HG03469 (cell line): ENCODE results near the gene FAM180B.

Experiments
- ATAC-seq: cut with Tn5 transposase; IDR thresholded peaks from one replicate; pipeline ENCODE4 v1.9.1; 2021; ENCODE audit warnings: mild to moderate bottlenecking, moderate library complexity, moderate number of reproducible peaks; ENCODE audit not compliant: unreplicated experiment

Gene FAM180B

DNA sequence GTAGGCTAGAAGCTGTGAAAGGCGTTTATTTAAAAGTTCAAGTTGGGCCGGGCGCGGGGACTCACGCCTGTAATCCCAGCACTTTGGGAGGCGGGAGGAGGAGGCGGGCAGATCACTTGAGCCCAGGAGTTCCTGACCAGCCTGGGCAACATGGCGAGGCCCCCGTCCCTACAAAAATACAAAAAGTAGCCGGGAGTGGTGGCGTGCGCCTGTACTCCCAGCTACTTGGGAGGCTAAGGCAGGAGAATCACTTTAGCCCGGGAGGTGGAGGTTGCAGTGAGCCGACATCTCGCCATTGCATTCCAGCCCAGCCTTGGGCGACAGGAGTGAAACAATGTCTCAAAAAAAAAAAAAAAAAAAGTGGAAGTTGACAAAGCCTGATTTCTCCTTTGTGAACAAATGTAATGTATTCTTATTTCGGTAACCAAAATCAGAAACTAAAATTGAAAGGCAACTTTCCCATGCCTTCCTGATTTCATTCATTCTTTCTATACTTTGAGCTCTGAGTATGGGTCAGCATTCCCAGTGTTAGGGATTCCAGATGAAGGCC is 20.3 kb upstream of the FAM180B start:
- ATAC-seq: no peak

DNA sequence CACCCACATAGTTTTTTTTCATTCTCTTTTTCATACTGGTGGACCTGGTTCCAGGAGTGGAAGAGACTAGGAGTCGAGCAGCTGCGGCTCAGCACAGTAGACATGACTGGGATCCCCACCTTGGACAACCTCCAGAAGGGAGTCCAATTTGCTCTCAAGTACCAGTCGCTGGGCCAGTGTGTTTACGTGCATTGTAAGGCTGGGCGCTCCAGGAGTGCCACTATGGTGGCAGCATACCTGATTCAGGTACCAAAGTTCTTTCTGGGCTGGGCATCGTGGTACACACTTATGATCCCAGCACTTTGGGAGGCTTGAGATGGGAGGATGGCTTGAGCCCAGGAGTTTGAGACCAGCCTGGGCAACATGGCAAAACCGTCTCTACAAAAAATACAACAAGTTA is 16.8 kb upstream of the FAM180B start:
- ATAC-seq: no peak

DNA sequence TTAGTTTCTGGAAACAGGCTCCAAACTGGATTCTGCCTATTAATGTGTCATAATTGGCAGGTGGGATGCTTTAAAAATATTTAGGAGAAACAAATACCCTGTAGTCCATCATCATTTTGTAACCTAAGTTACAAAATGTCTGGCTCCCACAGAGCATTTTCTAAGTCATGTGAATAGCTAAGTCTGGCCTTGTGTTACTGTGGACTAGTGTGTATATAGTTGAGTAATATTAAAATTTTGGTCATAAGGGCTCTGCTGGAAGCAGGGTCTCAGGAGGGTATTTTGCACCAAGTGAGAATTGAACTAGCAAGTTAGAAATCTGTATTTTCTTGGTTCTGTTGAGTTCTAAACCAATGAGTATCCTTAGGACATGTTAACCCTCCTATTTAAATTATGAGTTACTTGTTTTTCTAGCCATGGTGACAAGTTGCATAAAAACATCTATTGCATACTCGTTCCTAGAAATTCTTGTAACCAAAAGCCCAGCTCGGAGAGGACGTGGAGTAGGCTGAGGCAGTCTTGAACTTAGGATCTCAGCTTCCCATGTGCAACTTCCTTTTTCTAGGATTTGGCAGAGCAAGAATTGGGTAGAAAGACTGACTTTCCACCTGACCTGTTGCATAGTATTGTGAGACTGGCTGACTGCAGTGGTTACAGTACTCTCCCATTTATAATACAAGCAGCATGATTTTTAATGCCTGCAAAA is 15.7 kb upstream of the FAM180B start:
- no peak for ATAC-seq

DNA sequence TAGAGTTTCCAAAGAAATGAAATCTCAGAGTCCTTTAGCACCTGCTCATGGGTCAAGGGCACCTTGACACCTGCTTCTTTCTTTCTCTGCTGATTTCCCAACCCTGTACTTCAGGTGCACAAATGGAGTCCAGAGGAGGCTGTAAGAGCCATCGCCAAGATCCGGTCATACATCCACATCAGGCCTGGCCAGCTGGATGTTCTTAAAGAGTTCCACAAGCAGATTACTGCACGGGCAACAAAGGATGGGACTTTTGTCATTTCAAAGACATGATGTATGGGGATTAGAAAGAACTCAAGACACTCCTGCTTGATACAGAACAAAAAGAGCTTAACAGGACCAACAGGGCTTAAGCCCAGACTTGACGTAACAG is 15.1 kb upstream of the FAM180B start:
- no peak for ATAC-seq

DNA sequence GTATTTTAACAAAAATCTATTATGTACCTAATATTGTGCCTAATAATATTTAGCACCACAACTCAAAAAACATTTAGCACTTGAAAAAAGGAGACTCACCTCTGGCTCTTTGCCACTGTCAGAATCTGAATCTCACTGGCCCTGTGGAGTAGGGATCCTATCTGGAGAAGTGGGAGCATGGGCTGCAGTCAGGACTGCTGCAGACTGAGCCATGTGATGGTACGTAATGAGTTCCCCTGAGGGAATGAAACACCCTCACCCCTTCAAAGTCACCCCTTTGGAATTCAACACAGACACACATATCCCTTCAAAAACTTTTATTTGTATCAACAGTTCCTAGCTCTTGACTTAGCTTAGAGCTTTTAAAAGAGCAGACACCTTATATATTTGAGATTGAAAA is 14.6 kb upstream of the FAM180B start:
- ATAC-seq: no peak

DNA sequence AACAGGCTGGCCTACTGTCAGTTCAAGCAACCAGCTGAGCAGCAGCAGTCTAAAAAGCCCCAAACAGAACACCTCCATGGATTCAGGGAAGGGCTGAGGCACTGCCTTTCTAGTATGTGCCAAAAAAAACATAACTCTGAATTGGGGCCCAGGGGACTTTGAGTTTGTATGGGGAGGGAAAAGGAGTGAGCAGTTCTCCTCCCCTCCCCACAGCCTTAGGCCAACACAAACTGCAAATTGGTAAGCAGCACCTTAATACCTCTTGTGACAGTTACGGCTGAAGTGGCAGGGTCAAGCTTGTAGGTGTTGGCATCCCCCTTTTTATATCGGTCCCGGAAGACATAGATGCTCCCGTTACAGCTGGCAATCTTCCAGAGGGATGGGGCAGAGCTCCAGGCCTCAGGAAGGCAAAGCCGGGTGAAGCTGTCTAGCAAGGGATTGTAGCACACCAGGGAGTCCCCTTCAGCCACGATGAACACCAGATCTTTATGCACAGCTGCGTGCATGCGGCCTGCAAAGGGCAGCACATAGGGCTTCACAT is 13.7 kb upstream of the FAM180B start:
- ATAC-seq: no peak

DNA sequence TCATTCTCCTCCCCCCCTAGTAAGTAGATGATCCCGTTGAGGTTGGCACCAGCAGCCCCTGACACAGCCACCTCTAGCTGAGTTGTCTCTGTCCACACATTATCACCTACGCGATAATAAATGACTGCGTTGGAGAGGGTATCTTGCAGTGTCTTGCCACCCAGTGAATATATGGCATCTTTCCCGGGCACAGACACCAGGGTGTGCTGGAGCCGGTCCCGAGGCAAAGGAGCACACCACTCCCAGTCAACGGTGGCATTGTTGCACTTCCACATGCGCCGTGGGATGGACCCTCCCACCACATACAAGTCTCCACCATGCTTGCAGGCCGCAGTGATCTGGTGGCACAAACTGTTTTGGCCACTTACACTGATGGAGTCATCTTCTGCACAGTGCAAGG is 13.2 kb upstream of the FAM180B start:
- ATAC-seq: no peak

DNA sequence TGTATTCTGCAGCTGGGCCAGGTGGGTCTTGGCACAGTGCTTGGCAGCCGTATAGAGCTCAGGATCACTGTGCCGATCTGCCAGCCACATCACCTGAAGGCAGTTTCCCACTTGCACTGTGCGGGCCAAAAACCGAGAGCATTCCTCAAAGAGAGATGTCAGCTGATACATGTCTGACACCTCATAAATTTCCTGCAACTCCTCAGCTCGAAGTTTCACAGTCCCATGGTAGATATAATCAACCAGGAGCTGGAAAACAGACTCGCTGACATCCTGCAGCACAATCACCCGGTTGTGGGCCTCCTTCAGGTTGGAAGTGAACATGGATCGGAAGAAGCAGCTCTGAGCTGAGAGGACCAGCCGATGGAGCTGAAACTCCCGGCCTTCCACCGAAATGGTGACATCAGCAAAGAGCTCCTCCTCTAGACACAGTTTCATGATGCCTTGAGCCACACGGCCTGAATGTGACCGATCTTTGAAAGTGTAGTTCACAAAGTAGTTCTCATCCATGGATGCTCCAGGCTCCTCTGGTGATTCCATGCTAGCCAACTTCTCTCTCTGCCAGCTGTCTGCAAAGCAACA is 8.9 kb upstream of the FAM180B start:
- ATAC-seq: no peak

DNA sequence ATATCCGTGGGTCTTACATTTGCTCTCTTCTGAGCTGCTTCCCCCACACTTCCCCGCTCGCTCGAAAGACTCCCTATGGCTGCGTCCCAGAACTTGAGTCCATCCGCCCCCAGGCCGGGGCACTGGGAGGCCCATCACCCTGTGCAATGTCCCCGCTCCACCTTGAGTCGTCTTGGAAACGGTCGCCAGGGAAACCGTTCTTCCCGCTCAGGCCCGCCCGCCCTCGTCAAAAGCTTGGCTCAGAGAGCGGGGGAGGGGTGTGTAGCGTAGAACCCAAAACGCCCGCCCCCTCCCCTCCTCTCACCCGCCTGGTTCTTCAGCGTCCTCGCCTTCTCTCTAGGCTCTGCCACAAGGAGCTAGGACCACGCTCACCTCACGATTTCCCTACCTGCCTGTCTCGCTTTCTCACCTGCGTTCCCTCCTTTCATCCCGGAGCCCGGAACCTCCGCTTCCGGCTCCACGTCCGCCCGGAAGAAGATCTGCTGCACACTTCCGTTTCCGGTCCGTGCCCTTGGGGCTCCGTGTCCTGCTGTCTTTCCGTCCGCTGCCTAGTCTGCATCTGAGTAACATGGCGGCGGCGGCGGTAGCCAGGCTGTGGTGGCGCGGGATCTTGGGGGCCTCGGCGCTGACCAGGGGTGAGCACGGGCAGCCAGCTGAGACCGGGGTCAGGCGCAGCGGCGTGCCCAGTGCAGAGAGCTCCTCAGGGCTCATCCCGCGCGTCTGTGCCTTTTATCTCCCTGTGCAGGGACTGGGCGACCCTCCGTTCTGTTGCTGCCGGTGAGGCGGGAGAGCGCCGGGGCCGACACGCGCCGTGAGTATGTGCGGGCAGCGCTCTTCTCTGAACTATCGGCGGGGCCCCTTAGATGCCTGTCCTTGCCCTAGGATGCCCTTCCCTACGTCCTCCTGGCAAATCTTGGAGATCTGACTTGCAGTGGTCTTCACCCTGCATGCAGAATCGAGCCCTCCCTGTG is 7.7 kb upstream of the FAM180B start, which contains the start of the genes KBTBD4 and NDUFS3:
KBTBD4 (minus strand) TSS at position 447 of the 971 bp plus-strand sequence; CDS start at position 428, 19 bp downstream.
NDUFS3 (plus strand) TSS at position 551 of the 971 bp plus-strand sequence; CDS start at position 569, 18 bp downstream.
- peak; percentile 75 for ATAC-seq

DNA sequence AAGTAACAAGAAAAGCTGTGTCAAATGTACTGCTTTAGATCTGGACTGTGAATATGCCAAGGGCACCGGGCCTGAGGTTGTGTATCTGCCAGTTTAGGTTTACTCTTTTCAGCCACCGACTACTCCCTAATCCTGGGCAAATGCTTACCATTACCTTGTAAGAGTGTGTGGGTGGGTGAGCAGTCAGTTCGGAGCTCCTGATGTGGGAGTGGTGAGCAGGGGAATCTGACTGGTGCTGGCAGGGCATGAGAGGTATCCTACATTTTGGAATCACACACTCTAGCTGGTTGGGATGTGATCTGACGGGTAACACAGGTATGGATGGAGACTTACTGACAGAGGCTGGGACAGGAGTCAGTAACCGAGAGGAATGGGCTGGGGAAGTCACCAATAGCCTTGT is 2.6 kb upstream of the FAM180B start:
- no peak for ATAC-seq

DNA sequence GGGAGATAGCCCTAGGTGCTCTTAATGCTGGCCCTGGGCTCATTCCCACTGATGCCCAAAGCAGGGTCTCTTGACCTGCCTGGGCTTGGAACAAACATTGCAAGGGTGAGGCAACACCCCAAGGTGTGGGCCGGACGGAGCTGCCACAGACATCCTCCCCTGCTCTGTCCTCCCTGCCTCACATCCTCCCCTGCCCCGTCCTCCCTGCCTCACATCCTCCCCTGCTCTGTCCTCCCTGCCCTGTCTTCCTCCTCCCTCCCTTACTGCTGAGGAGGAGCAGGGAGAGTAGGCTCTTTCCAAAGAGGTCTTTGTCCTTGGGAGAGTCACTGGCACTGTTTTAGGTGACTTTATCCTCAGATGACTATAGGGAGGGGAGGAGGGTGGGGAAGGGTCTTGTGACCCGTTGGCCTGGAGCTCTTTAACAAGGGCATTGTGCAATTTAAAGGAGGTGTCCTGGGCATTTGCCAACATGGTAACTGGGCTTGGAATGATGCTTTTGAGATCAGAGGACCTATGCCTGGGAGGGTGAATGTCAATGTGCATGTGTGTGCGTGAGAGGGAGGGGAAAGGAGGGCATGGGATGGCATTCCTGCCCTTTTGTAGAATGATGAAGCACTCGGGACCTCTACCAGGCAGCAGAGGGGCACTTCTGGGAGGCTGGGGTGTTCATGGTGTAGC is 700 bp downstream of the FAM180B start:
- ATAC-seq: no peak

DNA sequence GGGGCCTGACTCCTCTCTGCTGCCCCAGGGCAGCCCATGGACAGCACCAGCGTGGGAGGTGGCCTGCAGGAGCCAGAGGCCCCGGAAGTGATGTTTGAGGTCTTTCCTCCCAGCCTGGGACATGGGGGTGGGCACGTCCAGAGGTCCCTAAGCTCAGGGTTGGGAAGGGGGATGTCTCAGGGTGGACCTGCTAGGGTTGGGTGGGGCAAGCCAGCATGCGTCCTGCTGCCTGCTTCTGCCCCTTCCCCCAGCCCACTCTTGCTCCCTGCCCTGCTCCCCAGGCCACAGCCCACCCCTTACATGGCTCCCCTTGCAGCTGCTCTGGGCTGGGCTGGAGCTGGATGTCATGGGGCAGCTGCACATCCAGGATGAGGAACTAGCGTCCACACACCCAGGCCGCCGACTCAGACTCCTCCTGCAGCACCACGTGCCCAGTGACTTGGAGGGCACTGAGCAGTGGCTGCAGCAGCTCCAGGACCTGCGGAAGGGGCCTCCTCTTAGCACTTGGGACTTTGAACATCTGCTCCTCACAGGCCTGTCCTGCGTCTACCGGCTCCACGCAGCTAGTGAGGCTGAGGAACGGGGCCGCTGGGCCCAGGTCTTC is 1.3 kb downstream of the FAM180B start:
- ATAC-seq: no peak

DNA sequence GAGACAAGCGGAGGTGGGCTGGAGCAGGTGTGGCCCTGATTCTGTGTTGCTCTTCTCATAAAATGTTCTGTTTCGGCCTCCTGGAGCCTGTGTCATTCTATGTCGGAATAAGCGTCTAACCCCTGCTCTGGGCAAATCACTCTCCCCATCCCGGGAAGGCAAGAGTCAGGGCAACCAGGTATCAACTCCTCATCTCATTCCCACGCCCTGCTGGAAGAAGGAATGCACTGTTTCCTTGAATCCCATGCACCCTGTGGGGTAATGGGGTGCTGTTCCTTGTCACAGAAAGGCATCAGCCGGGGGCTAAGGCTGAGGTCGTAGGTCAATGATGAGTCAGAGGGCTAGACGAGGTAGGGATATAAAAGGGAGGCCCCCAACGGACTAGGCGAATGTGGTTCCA is 2.6 kb downstream of the FAM180B start:
- no peak for ATAC-seq

DNA sequence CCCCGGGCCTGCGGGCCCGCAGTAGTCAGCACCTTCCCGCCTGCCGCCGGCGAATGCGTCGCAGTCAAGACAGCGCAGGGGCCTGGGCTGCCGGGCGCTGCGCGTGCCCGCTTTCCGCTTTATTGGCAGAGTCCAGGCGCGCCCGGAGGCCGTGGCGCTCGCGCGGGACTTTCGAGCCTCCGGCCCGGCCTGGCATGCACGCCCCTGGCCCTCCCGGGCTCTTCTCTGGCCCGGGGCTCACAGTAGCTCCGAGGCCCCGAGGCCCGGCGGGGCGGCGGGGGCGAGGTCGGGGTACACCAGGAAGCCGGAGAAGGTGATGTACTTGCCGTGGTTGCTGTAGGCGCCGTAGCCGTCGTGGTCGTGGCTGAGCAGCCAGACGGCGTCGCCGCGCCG is 3.1 kb downstream of the FAM180B start:
- ATAC-seq: no peak

DNA sequence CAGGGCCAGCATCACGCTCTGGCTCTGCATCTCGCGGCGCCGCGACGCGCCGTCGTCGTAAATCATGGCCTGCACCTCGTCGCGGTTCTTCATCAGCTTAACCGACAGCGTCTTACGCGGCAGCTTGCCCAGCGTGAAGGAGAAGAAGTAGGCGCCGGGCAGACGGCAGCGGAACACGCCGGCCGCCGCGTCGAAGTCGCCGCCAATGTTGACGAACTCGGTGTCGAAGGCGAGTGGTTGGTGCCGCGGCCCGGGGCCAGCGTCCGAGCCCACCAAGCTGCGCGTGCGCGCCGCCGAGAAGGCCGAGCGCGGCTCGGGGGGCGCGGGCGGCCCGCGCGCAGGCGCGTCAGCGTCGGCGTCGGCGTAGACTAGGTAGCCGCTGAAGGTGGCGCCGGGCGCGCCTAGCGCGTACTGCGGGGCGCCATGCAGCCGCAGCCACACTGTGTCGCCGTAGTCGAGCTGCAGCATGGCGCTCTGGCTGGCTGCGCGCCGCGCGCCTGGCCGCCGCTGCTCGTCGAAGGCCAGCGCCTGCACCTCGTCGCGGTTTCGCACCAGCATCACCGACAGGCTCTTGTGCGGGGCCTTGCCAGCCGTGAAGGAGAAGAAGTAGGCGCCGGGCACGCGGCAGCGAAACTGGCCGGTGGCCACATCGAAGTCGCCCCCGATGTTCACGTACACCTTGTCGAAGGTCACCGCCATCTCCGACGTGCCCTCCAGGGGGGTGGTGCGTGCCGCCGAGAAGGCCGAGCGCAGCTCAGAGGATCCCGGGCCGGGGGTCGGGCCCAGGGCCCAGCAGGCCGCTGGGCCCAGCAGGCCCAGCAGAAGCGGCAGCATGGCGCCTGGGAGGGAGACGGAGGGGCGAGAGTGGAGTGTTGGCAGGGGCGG is 3.7 kb downstream of the FAM180B start:
- ATAC-seq: no peak

DNA sequence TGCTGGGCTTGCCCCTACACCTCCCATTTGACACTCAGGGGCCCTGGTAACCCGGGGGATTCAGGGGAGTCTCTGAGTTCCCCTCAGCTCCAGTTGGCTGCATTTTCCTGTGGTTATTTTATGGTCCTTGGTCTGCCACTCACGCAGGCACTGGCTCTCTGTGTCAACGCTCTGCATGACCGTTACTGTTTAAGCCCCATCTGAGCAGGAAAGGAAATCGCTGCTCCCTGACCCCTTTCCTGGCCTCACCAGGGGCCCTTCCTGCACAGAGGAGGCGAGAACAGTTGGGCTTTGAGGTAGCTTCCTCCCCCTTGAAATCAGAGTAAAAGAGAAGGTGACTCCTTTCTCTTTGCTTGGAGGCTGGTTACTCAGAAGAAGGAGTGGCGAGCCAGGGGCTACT is 5.3 kb downstream of the FAM180B start:
- no peak for ATAC-seq

DNA sequence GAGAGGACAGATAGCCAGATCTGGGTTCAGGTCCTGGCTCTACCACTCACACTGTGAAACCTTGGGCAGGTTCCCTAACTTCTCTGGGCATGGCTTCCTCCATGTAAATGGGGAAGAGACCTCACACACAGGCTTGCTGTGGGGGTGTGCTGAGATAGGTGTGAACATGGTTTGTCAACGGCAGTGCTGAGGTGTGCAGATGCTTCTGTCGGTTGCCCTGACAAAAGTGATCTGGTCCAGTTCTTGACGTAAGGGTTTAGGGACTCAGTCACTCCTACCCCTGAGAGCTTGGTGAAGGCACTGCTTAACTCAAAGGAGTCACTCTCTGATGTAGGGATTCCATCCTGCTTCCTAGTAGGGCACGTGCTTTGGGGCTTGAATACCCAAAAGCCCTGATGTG is 5.8 kb downstream of the FAM180B start:
- no peak for ATAC-seq

DNA sequence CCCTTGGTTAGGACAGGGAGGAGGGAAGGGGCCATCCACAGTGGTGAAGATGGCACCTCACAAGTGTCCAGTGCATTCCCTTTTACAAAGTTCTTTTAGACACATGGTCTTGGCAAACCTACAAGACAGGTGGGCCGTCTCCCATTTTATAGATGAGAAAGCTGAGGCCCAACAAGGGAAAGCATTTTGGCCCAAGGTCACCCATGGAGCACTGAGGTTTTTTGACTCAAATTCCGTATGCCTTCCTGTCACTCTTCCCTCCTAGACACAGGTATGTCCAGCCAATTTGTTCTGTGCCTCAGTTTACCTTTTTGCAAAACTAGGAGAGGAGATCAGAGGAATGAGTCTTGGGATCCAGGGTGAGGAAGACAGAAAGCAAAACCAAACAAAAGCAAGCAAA is 6.5 kb downstream of the FAM180B start:
- ATAC-seq: no peak

DNA sequence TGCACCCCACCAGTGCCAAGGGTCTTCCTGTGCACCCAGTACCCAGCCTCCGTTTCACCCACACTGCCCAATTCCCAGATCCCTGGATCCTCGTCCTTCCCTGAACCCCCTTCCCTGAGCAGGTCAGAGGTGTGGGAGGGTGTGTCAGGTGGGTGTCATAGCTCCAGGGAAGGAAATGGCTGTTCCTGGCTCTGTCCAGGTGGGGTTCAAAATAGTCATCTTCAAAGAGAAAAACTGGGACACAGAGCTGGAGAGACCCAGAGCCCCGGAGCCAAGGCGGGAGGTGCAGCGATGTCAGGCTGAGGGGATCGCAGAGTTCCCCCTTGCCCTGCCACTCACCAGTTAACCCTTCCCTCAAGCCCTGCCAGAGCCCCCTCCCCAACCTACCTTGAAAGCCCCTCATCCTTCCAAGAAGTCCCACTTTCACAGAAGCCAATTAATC is 7.0 kb downstream of the FAM180B start:
- ATAC-seq: no peak
